DND-41 (cell line): ENCODE measurements around the gene METTL2B.
A peak's percentile ranks its signal among the peaks of the same experiment; 100 is the strongest.
"Not testable (repeated sequence)": the region's sequence is repeated elsewhere in the genome, so short reads cannot be mapped to it uniquely, and the experiment has no call there.

Experiments
- ATAC-seq: fragments of 200-7000 bp; cut with Tn5 transposase; 3 replicates; pipeline ENCODE4 v1.9.1; 2021; ENCODE audit warnings: low read depth; ENCODE audit not compliant: insufficient read depth
- DNase-seq: peaks from one replicate; pipeline ENCODE4 v3.0.0-alpha.2; 2020
- H2AFZ ChIP-seq: 2 replicates; pipeline ENCODE4 v1.6.0; 2012; ENCODE audit warnings: low read depth, low read length
- H3K27ac ChIP-seq: 2 replicates; pipeline ENCODE4 v1.5.1; 2012; ENCODE audit warnings: low read length, inconsistent platforms
- H3K27me3 ChIP-seq: fragments of 200-600 bp; sonication (generic); 2 replicates; pipeline ENCODE4 v1.6.0; 2012; ENCODE audit warnings: low read length, mild to moderate bottlenecking, inconsistent platforms; ENCODE audit not compliant: insufficient read depth, poor library complexity
- H3K36me3 ChIP-seq: 2 replicates; pipeline ENCODE4 v1.5.1; 2012; ENCODE audit warnings: low read length, inconsistent platforms; ENCODE audit not compliant: insufficient read depth
- H3K4me1 ChIP-seq: 2 replicates; pipeline ENCODE4 v1.5.1; 2012; ENCODE audit warnings: mild to moderate bottlenecking, low read length; ENCODE audit not compliant: insufficient read depth
- H3K4me2 ChIP-seq: 2 replicates; pipeline ENCODE4 v1.6.0; 2012; ENCODE audit warnings: mild to moderate bottlenecking, moderate library complexity, low read length, inconsistent platforms; ENCODE audit not compliant: insufficient read depth
- H3K4me3 ChIP-seq, 2 experiments: fragments of 200-600 bp in 1 of 2; shearing (Covaris generic) in 1 of 2; 2 replicates each; pipeline ENCODE4 v1.5.1; 2012 to 2016; ENCODE audit warnings: inconsistent platforms in 2 of 2, low read length in 2 of 2, mild to moderate bottlenecking in 2 of 2, low read depth in 1 of 2, moderate library complexity in 1 of 2
- H3K79me2 ChIP-seq: 2 replicates; pipeline ENCODE4 v1.6.0; 2012; ENCODE audit warnings: low read length, inconsistent platforms; ENCODE audit not compliant: insufficient read depth
- H3K9ac ChIP-seq: 2 replicates; pipeline ENCODE4 v1.6.0; 2012; ENCODE audit warnings: low read depth, mild to moderate bottlenecking, inconsistent platforms, low read length, moderate library complexity
- H3K9me3 ChIP-seq: 2 replicates; pipeline ENCODE4 v1.5.1; 2012; ENCODE audit warnings: low read length, moderate library complexity, mild to moderate bottlenecking, inconsistent platforms; ENCODE audit not compliant: insufficient read depth, severe bottlenecking
- H4K20me1 ChIP-seq: 2 replicates; pipeline ENCODE4 v1.6.0; 2012; ENCODE audit warnings: low read length; ENCODE audit not compliant: insufficient read depth
- CTCF ChIP-seq: IDR thresholded peaks from 2 replicates; pipeline ENCODE4 v1.5.1; 2012; ENCODE audit warnings: borderline replicate concordance, low read length, moderate library complexity, mild to moderate bottlenecking; ENCODE audit not compliant: poor library complexity, severe bottlenecking; ENCODE audit errors: extremely low read depth
- EZH2 ChIP-seq: IDR thresholded peaks from 3 replicates; pipeline ENCODE4 v1.6.1; 2012; ENCODE audit warnings: borderline replicate concordance, low read depth, mild to moderate bottlenecking, moderate library complexity, low read length, inconsistent platforms; ENCODE audit not compliant: severe bottlenecking

Gene METTL2B

GRCh38 chr7:128456255-128456725, 20.3 kb upstream of the METTL2B start:
- Histone ChIP-seq H3K4me1 (peaks cover 36% of the 10 kb centered on the region), H3K79me2 (peaks cover 47% of the 10 kb centered on the region)
- no peak for DNase-seq

GRCh38 chr7:128457385-128457784, 19.2 kb upstream of the METTL2B start:
- Histone ChIP-seq H3K4me2 (peak overlapping the region; percentile 94), H3K36me3 (peaks cover 22% of the 10 kb centered on the region), H3K4me3 (peak overlapping the region in 1 of 2 experiments; percentile 100; a peak in 2 of 4 replicates), H3K9ac (peak overlapping the region; percentile 98), H3K79me2 (peaks cover 57% of the 10 kb centered on the region), H3K4me1 (peaks cover 36% of the 10 kb centered on the region), H4K20me1 (peaks cover 12% of the 10 kb centered on the region), H3K27ac (peak overlapping the region; percentile 30; the same call in 1 of the 2 replicates)
- not testable (repeated sequence) for ATAC-seq, H3K27me3 ChIP-seq, H3K9me3 ChIP-seq, H2AFZ ChIP-seq, DNase-seq

More at GRCh38 chr7:128456255-128456725, 20.3 kb upstream of the METTL2B start:
- ATAC-seq: no peak; the same call in 1 of the 3 replicates
- Histone ChIP-seq H4K20me1 (peaks cover 12% of the 10 kb centered on the region), H3K4me3 (peak overlapping the region; percentile 92 to 100), H3K36me3 (peaks cover 22% of the 10 kb centered on the region), H3K27ac (peak overlapping the region; percentile 90), H2AFZ (peak overlapping the region; percentile 98), H3K27me3 (peaks cover 14% of the 10 kb centered on the region), H3K9ac (peak overlapping the region; percentile 98), H3K9me3 (no peaks in the 10 kb centered on the region), H3K4me2 (peak overlapping the region; percentile 94)
- no peak for TF ChIP-seq CTCF
- TF ChIP-seq EZH2: no peak

GRCh38 chr7:128458956-128459355, 17.6 kb upstream of the METTL2B start:
- H3K79me2 ChIP-seq: peaks cover 61% of the 10 kb centered on the region

More at GRCh38 chr7:128458956-128459355, 17.6 kb upstream of the METTL2B start:
- H3K4me2 ChIP-seq: peak overlapping the region; percentile 94
- ATAC-seq (no peak), DNase-seq (no peak)
- no peaks in the 10 kb centered on the region for H3K9me3 ChIP-seq
- peaks cover 22% of the 10 kb centered on the region for H3K36me3 ChIP-seq
- H4K20me1 ChIP-seq: peaks cover 12% of the 10 kb centered on the region
- no peak overlapping the region for H2AFZ ChIP-seq
- H3K9ac ChIP-seq: no peak overlapping the region
- H3K27ac ChIP-seq: no peak overlapping the region
- TF ChIP-seq EZH2 (no peak), CTCF (no peak)
- H3K4me3 ChIP-seq: no peak overlapping the region
- peaks cover 36% of the 10 kb centered on the region for H3K4me1 ChIP-seq
- H3K27me3 ChIP-seq: peaks cover under 1% of the 10 kb centered on the region
